HG03045 (cell line): ENCODE data around the gene FBXO42.
"Not testable (repeated sequence)": the region's sequence is repeated elsewhere in the genome, so short reads cannot be mapped to it uniquely, and the experiment has no call there.

Source experiments
- ATAC-seq: cut with Tn5 transposase; IDR thresholded peaks from one replicate; pipeline ENCODE4 v1.9.1; 2021; ENCODE audit warnings: mild to moderate bottlenecking, moderate library complexity; ENCODE audit not compliant: unreplicated experiment

The FBXO42 gene

DNA sequence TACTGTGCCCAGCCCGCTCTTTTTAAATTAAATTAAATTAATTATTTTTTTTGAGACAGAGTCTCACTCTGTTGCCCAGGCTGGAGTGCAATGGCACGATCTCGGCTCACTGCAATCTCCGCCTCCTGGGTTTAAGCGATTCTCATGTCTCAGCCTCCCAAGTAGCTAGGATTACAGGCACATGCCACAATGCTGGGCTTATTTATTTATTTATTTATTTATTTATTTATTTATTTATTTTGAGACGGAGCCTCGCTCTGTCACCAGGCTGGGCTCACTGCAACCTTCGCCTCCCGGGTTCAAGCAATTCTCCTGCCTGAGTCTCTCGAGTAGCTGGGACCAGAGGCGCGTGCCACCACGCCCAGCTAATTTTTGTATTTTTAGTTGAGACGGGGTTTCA, 129.6 kb downstream of the FBXO42 start:
- ATAC-seq, result not testable (repeated sequence)

DNA sequence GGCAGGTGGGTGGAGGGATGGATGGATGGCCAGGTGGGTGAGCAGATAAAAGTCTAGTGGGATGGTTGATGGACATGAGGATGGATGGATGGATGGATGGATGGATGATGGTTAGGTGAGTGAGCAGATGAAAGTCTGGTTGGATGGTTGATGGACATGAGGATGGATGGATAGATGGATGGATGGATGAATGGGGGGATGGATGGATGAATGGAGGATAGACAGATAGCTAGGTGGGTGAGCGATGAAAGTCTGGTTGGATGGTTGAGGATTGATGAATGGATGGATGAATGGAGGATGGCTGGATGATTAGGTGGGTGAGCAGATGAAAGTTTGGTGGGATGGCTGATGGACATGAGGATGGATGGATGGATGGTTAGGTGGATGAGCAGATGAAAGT, 130.8 kb downstream of the FBXO42 start:
- no peak for ATAC-seq

DNA sequence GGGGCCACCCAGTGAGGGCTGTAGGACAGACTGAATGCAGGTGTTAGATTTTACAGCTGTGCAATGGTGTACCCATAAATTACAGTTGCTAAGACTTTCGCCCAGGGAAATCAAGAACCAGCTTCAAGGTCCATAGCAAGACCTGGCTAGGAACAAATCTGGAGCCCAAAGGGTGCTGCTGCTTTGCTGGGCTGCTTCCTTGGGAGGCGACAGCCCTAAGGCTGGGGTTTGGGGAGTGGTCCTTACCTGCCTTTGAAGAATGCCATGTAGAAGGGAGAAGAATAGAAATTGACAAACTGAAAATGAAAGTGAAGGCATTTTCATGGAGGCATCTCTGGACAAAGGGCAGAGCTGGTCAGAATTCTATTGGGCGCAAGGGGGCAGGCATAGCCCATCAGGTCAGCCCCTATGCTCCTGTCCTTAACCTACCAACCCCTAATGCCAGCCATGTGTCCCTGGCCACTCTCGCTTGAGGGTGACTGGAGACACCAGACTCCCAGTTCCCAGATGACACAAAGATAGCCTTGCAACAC, 132.2 kb downstream of the FBXO42 start:
- no peak for ATAC-seq

DNA sequence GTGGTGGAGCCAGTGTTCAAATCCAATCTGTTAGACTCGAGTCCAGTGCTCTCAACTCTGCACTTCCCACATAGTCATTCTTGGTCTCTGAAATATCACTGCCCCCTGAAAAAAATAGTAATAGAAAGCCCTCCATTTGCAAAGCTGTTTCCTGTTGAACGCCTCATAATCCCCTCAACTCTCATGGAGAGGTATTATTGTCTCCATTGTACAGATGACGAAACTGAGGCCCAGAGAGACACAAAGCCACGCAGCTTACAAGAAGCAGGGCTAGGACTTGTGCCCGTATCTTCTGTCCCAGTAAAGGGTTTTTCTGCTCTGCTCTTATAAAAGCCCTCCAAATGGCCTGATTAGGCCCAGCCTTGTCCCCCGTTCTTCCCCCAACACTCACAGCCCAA, 133.6 kb downstream of the FBXO42 start:
- no peak for ATAC-seq

DNA sequence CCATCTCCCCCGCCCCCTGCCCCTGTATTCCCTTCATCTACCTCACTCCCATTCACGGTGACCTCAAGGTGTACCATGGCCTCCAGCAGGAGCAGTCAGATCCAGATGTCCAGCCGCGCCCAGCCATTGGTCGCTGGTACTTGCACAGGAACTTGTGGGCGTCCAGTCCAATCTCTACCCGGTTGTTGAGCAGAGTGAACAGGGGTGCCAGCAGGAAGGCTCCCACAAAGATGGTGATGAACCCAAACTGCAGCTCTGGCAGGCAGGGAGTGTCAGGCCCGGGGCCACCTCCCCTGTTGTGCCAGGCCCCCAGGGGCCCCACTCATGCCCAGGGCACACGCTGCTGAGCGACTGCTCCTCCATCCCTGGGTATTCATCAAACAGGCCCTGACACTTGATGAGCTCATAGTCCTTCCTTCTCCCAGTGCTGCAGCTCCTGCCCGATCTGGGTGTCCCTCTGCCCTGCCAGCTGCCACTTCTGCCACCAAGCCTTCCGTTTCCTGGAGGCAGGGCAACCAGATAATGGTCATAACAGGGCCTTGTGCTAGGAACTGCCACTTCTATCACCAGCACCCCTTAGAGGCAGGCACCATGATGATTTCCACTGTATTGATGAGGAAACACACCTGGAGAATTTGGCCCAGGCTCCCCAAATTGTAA, 134.1 kb downstream of the FBXO42 start:
- ATAC-seq, result no peak

DNA sequence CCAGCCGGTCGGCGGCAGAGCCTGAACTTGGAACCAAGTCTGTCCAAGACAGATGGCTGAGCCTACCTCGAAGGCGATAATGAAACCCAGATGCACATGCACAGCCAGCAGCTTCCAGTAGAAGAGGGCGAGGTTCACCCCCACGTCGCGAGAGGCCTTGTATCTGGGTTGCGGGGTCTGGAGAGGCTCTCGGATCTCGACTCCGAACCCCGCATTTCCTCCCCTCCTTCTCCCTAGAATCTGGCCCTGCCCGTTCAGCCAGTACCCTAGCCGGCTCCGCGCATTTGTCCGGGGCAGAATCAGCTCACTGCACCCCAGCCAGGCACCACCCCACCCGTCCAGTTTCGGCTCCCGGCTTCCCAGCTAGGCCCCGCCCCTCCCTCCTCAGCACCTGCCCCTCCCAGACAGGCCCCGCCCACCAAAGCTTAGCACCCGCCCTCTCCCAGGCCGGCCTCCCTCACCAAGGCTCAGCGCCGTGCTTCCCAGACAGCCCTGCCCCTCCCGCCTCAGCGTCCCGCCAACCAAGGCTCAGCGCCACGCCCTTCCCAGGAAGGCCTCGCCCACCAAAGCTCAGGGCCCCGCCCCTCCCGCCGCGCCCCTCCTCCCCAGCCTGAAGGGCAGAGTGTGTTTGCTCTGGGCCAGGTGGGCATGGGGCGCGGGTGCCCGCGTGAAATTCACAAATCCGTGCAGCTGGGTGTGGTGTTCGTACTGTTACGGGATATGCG, 135.1 kb downstream of the FBXO42 start:
- peak; percentile 85 for ATAC-seq

DNA sequence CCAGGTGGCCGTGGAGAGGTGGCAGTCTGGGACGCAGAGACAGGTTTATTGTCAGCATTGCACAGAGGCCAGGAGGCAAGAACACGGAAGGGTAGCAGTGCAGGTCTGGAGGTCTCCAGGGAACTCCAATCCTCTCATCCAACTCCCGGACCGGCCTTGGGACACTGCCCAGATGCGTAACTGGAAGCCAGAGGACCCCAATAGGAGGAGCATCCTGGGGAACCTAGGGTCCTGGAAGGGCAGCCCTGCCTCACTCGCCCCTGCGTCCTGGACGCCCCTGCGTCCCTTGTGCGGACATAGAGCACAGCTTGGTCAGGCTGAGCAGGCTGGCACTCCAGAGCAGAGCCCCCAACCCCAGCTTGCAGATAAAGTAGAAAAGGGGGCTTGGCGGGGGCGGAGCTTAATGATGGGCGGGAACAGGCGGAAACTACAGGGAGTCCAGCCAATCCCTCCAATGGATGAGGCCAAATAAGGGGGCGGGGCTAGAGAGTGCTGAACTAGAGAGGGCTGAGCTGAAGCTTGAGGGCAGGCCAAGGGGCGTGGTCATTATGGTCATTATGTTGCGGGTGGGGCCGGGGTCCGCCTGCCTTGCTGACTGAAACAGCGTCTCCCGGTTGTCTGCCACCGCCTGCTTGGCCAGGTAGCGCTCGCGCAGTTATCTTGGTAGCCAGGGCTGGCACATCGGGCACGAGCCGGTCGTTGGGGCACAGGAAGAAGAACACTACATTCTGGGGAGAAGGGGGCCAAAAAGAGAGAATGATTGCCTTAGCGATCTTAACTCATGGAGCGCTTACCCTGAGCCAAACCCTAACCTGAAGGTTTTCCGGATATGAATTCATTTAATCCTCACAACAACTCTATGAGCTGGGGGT, 136.2 kb downstream of the FBXO42 start:
- ATAC-seq, result no peak

DNA sequence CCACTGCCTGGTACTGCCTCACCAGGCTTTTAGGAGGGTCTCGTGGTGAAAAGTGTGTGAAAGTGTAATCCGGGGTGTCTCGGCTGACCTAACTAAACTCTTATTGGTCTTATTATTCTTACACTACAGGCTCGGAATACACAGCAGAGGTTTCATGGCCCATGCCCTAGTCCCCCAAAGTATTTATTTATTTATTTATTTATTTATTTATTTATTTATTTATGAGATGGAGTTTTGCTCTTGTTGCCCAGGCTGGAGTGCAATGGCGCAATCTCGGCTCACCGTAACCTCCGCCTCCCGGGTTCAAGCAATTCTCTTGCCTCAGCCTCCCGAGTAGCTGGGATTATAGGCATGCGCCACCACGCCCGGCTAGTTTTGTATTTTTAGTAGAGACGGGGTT, 137.0 kb downstream of the FBXO42 start:
- ATAC-seq, result not testable (repeated sequence)

DNA sequence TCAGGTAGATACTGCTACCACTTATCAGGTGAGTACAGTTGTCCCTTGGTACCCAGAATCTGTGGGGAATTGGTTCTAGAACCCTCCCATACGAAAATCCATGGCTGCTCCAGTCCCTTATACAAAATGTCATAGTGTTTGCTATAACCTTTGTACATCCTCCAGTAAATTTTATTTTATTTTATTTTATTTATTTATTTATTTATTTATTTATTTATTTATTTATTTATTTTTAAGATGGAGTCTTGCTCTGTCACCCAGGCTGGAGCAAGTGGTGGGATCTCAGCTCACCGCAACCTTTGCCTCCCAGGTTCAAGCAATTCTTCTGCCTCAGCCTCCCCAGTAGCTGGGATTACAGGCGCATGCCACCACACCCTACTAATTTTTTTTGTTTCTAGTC, 138.7 kb downstream of the FBXO42 start:
- not testable (repeated sequence) for ATAC-seq

DNA sequence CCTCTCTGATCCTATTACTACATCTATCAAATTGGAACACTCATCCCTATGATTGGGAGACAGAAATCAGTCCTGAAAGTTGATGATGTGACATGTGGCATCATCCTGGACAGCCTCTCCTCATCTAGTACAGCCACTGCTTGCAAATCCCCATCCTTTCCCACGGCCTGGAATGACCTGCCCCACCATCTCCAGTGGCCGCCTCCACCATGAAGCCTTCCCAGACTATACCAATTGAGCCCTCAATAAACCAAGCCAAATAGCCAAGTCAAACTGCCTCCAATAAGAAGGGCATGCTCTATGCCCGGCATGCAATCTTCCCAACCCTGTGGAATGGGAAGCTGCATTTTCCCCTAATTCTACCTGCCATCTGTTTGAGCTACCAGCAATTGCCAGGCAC, 139.3 kb downstream of the FBXO42 start:
- no peak for ATAC-seq

DNA sequence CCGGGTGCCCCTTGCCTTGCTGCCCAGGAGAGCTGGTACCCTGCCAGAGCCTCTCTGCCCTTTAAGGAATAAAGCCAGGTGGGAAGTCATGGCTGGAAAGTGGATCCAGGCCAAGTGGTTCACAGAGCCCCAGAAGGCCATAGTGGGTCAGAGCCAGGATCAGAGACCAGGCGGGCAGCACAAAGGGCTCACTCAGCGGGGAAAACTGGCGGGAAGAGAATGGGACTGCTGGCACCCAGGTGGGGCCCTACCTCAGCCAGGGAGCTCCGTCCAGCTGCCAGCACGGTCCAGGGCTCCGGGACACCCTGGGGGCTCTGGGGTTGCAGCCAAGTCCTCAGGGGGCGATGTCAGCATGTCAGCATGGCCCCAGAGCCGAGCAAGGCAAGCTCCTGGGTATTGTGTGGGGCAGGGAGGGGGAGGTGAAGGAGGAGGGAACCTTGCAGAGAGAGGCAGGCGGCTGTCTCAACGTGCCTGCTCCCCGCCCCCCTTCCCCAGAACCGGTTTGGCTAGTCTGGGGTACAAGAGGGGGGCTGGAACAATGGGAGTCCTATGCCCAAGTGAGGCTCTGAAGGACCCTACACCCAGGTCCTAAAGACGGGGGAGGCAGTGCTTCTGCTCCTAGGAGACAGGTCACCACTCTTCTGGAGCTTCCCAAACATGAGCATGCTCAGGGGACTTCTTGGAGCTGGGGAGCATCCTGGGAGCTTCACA, 139.9 kb downstream of the FBXO42 start, which contains the start of gene ARHGEF19:
ARHGEF19 (minus strand) TSS at position 402 of the 711 bp plus-strand sequence. CDS start 3,598 bp downstream, outside the sequence.
- no peak for ATAC-seq

DNA sequence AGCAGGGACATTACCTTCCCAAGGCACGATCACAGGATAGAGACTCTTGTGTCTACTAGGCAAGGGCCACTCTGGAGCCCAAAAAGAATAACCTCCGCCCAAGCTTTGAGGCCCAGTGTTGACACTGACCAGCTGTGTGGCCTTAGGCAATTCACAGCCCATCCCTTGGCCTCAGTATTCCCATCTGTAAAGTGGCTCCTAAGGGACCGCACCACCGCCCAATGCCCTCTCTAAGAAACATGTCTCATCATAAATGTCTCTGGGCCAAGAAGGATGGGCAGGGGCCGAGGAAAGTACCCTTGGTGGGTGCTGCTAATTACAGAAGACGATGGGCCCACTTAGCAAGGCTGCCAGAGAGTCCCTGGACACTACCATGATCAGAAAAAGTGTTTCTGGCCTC, 140.5 kb downstream of the FBXO42 start:
- no peak for ATAC-seq

DNA sequence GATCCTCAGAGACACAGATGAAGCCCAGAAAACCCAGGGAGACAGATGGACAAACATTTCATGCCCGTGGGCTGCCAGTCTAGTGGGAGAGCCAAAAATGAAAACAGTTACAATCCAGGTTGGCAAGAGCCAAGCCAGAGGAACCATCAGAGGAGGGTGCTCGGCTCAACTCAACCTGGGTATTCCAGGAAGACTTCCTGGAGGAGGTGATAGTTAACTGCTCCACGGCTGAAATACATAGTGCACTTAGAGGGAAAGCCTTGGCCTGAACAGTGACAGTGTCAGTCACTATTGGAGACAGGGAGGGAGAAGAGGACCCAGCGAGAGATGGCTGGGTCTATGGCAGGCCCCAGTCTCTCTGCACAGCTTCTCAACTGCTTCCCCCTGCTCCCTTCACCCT, 141.7 kb downstream of the FBXO42 start:
- no peak for ATAC-seq

DNA sequence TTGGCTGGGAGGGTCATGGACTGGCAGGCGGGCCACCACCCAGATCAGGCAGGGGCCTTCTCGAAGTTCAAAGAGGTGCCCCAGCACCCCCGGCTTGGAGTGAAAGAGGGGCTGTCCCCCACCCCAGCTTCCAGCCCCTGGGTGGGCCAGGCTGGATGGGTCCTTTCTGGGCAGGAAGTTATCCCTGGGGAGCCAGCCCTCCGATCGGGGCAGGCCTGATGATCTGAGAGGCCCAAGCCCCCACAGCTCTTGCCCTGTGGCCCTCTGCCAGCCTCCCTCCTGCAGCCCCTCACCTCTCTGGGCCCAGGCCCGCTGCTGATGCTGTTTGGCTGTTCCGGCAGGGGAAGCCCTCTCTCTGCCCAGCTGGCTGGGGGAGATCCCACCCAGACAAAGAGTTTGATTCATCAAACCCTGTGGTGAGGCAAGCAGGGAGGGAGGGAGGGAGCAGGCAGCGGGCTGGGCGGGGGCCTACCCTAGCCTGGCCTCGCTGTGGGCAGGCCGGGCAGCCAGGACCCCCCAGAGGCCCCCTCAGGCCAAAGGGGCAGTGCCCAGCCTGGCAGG, 142.4 kb downstream of the FBXO42 start:
- no peak for ATAC-seq

DNA sequence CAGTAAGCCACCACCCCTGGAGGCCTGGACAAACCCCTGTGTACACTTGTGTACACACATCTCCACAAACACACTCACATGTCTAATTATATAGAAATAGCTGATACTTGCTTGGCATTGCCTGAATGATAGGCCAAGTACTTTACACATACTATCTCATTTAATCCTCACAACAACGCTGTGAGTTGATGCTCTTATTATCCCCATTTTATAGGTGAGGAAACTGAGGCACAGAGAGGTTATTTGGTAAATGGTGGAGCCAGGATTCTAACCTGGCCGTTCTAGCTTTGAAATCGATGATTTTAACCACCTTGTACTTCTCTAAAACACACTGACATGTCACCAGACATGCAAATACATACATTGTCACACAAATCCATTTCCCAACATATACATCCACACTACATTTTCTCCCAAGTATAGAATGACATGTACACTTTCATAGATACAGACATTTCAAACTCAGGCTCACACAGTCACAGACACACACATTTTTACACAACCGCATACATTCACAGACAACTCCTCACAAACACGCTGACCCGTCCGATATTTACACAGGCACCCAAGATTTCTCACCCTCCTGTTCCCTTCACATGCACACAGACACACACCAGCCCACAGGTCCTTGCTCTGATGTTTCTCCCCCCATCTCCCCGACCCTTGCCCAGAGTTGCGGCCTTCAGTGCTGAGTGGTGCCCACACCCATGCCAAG, 143.0 kb downstream of the FBXO42 start:
- no peak for ATAC-seq

DNA sequence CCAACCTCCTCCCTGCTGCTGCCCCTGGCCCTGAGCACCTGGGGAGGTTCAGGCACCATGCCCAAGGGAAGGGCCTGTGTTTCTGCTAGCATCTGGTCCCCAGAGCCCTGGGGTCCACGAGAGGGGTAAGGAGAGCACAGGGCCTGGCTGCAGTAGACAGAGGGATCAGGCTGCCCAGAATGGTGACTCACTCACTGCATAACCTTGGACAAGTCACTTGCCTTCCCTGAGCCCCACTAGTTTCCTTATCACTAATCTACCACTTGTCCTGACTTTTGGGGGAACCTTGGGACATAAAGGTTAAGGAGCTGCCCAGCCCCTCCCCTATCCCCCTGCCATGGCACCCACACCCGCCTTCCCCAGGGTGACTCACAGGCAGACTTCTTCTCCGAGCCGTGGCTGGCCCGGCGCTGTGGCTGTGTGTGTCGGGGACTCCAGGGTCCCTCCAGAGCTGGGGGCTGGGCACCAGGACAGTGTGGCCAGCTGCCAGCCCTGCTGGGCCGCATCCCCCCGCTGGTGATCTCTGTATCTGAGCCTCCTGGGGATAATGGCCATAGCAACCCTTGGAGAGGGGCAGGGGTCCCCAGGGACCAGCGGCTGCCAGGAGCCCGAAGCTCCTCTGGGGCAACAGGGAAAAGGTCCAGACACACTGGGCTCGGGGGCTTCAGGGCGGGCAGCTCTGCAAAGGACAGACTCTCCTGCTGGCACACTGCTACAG, 143.9 kb downstream of the FBXO42 start:
- ATAC-seq, result no peak

DNA sequence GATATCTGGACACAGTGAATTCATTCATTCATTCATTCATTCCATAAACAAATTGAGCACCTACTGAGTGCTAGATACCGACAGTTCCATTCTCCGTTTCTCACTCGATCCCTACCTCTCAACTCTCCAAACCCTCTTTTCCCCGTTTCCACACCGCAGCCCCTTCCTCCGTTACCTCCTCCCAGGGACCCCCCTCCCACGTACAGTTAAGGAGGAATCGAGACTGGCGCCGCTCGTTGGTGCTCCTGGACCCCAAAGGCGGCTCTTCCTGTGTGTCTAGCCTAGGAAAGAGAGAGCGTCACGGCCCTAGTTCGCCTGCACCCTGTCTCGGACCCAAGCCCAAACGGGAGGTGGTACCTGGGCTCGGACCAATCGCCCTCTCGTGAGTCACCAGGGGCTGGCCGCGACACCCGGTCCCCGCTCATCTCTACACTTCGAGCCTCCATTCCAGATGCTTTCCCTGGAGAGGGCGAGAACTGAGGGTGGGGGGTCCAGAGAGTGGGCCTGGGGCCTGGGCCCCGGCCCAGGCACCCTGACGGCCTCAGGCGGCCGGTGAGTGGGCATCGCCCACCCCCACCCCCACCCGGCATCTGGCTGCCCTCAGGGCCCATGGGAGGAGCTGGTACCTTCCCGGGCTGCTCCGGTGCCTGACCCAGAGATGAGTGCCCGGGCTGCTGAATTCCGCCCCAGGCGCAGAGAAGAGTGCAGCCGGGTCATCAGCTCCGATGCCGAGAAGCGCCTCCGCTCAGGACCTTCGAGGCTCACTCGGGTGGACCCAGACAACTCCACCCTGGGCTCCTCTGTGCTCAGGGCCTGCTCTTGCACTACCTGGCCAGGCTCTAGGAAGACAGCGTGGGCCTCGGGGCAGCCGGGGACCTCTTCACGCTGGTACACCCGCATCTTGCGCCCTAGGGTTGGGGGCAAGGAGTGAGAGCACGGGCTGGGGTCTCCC, 144.7 kb downstream of the FBXO42 start:
- ATAC-seq, result no peak
